Suppressor macrophage treated with lipopolysaccharide for 4 hours (primary cell): ENCODE measurements around the gene ZNRF1.
A peak's percentile ranks its signal among the peaks of the same experiment; 100 is the strongest.

Experiments used
- DNase-seq: peaks from one replicate; pipeline ENCODE4 v3.0.0-alpha.2; 2020

Gene ZNRF1

DNA sequence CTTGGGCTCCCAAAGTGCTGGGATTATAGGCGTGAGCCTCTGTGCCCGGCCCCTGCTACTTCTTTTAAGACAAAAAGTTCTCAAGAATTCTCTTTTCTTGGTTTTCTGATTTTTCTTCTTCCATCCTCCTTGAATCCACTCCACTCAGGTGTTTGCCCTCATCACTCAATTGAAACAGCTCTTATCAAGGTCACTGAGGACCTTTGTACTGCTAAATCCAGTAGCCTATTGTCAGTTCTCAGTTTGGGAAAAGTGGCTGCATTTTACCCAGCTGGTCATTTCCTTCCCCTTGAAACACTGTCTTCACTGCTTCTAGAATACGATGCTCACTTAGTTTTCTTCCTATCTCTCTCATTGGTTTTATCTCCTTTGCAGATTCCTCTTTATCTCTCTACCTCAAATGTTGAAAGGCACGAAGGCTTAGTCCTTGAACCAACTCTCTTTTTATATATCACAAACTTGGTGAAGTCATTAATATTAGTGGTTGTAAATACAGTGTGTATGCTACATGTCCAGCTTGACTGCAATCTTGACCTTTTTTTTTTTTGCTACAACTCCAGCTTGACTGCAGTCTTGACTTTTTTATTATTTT is 29.8 kb downstream of the ZNRF1 start:
- DNase-seq = no peak

DNA sequence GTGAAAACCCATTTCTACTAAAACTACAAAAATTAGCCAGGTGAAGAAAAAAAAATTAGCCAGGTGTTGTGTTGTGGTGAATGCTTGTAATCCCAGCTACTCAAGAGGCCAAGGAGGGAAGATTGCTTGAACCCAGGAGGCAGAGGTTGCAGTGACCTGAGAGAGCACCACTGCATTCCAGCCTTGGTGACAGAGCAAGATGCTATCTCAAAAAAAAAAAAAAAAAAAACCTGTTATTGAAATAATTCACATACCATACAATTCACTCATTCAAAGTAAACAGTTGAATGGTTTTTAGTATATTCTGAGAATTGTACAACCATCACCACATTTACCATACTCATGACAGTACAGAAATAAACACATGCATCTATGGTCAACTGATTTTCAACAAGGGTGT is 31.0 kb downstream of the ZNRF1 start:
- DNase-seq = no peak

DNA sequence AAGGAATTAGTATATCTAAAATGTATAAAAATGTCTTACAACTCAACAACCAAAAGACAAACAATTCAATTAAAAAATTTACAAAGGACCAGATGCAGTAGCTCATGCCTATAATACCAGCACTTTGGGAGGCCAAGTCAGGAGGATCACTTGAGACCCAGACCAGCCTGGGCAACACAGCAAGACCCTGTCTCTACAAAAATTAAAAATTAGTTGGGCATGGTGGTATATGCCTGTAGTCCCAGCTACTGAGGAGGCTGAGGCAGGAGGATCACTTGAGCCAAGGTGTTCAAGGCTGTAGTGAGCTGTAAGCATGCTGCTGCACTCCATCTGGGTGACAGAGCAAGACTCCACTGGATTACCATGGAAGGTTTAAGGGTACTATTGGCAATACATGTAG is 33.8 kb downstream of the ZNRF1 start:
- DNase-seq = no peak

DNA sequence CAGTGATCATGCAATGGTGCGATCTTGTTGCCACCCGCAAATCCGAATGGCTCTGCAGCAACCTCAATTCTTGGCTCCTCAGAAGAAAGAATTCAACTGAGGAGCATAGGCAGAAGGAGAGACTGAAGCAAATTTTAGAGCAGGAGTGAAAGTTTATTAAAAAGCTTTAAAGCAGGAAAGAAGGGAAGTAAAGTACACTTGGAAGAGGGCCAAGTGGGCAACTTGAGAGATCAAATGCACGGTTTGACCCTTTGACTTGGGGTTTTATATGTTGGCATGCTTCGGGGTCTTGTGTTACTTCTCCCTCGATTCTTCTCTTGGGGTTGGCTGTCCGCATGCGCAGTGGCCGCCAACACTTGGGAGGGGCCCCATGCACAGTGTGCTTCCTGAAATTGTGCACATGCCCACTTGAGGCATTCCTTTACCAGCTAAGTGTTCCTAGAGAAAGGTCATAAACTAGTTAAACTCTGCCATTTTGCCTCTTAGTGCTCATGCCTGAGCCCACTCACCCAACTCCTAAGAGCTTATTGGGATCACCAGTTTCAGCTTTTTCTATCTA is 36.7 kb downstream of the ZNRF1 start:
- DNase-seq = no peak

DNA sequence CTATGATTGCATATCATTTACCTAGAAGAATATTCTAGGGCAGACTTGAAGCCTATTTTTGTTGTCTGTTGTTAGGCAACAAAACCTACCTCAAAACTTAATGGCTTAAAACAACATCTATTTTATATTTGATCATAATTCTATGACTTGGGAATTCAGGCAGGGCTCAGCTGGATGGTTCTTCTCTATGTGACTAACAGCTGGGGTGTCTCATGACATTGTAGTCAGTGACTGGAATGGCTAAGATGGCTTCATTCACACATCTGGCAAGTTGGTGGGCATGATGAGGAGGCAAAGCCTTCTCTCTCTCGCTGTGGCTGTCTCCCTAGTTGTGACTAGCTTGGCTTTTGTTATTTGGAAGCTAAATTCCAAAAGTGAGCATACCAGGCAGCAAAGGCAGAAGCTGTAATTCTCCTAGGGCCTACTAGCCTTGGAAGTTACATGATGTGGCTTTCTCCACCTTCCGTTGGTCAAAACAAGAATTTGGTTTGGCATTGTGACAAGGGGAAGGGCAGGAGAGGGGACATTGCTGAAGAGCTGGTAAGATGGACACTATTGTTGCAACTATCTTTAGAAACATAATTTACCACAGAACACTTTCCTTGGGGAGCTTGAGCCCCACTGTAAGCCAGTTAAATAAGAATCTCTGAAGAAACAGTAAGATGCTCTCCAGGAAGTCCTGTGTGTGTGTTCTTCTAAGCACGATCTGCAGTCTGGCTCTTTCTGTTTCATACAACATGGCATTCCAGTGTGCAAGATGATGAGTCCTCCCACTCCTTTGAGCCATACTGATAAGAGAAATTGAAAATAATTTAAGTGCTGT is 39.4 kb downstream of the ZNRF1 start:
- DNase-seq = peak; percentile 47

DNA sequence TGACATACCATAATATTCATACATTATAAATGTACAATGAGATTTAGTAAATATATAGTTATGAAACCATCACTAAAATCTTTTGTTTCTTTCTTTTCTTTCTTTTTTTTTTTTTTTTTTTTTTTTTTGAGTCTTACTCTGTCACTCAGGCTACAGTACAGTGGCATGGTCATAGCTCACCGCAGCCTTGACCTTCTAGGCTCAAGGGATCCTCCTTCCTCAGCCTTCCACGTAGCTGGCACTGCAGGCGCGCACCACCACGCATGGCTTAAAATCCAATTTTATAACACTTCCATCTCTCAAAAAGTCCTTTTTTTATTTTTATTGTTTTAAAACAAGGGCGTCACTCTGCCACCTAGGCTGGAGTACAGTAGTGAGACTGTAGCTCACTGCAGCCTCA is 41.1 kb downstream of the ZNRF1 start:
- no peak for DNase-seq

DNA sequence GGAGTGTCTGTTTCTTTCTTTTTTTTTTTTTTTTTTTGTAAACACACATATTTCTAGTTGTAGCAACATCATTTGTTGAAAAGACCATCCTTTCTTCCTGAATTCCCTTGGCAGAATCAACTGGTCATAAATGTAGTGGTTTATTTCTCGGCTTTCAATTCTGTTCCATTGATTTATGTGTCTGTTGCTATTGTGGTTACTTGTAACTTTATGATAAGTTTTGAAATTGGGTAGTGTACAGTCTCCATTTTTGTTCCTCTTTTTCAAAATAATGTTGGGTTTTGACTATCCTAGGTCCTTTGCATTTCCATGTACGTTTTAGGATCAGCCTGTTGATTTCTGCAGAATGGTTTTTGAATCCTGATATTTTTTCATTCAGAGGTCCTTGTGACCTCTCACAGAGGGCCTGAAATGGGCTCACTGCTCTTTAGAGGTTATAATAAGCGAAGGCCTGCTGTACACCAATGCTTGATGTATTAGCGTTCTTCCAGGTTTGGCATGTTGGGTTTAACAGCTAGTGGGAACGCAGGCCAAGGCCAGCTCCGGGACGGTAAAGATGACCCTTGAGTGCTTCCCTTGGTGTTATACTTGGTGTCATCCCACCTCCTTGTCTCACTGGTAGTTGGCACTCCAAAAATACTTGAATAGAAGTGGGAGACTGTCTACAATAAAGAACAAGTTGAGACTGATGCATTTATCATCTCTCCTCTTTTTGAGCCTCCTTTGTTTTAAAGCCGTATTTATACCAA is 43.8 kb downstream of the ZNRF1 start:
- DNase-seq = peak; percentile 43

DNA sequence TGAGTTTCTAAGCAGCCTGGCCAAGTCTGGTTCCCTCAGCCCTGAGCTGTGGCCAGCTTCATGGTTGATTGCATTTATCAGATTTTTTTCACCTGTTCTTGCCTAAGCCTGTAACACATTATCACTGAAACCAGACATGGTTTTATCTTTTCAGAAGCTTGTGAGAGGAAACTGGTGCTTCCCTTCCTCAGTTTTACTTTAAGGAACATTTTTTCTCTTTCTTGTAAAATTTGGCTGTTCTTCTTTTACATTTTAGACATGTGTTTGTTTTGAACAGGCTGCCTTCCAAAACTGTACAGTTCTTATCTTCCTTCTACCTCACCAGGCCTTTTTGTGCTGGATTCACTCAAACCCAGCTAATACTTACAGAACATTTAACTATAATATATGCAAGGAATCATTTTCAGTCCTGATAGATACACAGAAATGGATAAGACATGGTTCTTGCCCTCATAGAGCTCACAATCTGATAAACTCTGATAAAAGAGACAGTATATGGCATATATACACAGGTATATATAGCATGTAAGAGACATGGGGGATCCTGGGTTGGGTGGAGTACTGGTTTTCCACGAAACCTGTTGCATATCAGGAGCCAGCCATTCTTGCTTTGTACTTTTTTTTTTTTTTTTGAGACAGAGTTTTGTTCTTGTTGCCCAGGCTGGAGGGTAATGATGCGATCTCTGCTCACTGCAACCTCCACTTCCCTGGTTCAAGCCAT is 44.5 kb downstream of the ZNRF1 start:
- no peak for DNase-seq

DNA sequence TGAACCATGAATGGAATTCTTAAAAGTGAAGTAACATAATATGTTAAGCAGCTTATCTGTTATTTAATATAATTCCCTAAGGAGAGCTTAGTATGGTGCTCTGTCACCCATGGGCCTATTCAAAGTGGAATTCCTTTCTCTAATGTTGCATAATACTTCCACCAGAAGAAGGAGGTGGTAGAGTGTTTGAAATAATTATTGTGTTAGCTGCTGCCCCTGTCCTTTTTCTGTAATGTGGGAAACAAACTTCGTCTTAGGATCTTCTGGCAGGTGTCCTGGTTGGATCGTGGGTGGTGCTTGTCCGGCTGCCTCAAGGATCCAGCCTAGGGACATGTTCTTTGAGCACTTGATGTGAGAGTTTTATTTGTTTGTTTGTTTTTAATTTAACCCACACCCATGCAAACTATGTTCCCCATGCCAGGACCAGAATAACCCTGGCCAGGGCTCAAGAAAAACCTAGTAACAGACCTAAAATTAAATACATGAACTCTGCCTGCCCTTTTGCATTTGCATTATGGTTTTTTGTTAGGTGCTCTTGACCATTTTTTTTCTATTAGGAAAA is 46.1 kb downstream of the ZNRF1 start:
- no peak for DNase-seq

DNA sequence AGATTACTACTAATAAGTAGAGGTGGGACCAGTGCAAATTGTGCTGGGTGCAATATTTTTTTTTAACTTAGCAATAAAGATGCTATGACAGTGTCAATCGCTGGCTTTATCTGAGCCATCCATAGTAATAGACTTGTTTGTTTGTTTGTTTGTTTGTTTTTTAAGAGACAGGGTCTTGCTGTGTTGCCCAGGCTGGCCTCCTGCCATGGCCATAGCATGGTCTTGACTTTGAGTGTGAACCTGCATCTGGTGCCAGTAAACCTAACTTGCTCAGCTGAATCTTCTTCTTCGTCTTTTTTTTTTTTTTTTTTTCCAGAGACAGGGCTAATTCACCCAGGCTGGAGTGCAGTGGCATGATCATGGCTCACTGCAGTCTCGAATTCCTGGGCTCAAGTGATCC is 46.6 kb downstream of the ZNRF1 start:
- no peak for DNase-seq

DNA sequence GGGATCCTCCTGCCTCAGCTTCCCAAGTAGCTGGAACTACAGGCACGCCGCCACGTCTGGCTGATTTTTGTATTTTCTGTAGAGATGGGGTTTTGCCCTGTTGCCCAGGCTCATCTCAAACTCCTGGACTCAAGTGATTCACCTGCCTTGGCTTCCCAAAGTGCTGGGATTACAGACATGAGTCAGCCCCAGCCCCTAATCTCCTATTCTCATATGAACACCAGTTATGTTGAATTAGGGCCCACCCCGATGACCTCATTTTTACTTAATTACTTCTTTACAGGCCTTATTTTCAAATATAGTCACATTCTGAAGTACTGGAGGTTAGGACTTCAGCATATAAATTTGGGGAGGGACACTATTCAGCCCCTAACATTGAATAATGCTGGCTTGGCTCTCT is 49.2 kb downstream of the ZNRF1 start:
- no peak for DNase-seq

DNA sequence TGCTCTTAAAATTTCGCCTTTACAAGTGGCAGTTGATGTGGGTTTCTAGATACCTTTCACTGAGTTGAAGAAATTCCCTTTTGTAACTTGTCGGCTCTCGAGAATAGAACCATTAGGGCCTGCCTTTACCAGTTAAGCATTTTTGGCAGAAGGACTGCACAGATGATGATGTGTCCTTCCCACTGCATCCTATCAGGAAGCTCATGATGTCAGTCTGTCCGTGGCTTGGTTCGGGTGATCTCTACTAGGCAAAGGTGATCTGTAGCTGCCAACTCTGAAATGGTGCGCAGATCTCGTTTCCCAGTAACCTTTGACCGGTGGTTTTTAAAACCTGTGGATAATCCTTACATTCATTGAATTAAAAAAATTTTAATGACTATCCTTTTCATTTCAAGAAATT is 49.7 kb downstream of the ZNRF1 start:
- DNase-seq = no peak

DNA sequence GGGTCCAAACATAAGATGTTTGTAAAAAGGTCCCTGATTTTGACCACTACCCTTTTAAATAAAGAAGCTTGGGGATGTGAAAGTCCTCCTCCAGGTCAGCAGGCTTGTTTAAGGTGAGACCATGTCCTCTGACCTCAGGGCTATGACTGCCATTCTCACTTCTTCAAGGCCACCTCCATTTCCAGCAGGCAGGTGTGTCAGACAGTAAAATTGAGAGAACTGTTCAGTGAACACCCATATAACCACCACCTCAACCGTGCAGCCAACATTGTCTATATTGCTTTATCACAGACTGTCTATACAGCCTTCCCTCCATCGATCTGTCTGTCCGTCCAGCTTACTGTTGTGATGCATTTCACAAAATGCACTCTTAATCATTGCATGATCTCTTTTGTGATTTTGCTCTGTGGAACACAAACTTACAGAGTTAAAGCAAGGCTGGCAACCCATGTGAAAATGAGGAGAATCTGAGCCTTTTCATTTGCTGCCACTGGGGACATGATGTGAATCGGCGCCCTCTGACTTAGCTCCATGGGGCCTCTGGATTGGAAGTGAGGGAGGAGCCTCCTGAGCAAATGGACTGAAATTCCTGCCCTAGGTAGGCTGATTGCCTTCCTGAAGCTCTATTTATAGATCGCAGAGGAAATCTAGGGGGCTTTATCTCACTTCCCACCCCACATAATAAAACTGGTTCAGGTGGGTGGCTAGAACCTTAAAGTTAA is 53.8 kb downstream of the ZNRF1 start:
- DNase-seq = no peak

DNA sequence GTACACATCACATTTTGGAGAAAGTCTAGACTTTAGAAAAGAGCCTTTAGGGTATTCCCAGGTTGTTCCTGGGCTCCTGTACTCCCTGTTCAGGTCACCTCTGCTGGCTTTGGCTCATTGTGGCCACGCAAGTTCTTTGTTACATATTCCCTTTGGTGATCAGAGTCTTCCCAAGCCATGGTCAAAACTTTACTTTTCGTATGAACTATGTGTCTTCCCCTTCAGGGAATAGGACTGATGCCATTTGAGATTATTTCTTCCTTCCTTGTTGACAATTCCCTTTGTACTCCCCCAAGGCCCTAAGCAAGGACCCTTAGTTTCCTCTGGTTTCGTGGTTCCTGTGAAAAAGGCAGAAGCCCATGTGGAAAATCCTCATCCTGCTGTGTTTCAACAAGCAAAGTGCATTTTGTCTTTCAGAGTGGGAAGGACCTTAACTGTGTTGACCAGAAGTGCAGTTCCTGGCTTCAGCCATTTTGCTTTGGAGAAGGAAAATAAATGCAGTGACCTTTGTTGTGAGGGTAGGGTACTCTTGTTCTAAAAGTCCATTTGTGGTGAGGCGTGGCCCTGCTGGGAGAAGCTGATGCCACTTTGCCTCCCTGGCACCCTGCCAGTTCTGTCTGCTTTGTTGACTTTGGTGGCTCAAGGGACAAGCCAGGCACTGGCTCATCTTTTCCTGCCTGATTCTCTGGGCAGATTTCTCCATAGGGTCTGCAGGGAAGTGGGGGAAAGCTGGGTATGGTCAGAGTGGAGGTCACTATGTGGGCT is 55.1 kb downstream of the ZNRF1 start:
- DNase-seq = peak; percentile 53

DNA sequence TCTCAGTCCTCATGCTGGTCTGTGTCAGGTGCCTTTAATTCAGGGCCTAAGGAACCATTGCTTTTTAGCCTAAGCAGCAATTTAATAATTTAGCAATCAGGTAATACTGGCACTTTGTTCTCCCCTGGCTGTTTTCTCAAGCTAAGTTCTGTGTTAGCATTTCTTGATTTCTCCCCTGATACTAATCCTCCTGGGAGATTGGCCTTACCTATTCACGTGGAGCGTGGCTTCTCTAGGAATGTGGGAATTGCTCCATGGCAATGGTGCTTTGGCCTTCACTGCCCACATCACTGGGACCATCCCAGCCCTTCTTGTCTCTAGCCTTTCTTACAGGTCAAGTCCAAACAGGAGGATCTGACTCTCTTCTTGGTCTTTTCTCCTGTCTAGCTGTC is 55.7 kb downstream of the ZNRF1 start:
- DNase-seq = no peak

DNA sequence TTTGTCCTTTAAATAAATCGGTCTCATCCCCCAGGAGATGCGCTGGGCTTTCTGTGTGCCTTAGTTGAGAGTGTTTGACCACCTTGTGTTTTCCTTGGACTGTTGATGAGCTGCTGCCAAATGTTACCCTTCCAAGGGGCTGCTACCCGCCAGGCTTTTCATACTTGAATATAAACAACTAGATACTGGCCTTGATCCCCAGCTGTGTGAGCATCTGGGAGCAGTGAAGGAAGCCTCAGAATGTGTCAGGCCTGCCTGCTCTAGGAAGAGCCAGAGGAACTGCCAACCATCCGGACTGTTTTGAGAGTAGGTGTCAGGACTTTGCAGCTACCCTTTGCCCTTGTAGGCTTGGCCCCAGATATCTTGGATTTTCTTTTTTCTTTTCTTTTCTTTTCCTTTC is 60.0 kb downstream of the ZNRF1 start:
- no peak for DNase-seq

DNA sequence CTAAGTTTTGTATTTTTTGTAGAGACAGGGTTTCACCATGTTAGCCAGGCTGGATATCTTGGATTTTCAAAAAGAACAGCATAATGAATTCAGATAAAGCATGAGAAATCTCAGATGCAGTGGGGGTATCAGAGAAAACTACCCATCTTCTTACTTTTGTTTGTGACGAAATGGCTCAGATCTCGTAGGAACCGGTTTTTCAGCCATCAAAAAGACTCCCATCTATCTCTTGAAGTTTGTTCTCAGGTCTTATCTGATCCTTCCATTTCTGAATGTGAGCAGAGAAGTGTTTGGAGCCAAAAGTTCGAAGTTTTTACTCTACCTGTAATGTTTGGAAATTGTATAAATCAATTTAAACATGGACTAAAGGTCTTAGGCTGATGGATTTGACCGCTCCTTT is 60.6 kb downstream of the ZNRF1 start:
- DNase-seq = no peak

DNA sequence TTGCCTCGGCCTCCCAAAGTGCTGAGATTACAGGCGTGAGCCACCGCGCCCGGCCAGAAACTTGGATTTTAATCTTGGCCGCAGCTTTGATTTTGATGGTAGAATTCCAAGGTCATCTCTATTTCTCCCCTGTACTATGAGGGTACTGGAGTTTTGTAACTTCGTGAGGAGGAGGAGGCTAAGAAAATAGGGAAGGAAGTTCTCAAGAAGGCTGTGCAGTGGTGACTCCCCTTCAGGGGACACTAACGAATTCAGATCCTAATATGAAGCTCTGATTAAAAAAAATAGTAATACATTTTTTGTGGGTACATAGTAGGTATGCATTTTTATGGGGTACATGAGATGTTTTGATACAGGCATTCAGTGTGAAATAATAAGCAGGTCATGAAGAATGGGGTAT is 61.9 kb downstream of the ZNRF1 start:
- peak; percentile 28 for DNase-seq

DNA sequence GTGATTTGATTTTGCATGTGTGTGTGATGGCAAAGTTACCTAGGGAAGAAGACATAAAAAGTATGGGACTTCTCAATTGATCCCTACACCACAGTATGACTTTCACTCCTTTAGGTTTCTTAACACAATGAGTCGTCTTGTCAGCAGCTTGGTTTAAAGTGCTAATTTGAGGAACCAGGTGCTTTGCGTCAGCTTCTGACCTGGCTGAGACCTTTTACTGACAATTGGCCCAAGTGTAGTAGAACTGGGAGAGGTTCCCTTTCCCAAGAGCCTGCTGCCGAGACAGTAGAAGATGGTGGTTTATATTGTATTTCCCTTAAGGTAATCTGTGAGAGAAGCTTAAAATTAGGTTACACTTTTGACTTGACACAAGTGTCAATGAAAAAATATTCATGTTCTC is 62.8 kb downstream of the ZNRF1 start:
- DNase-seq = no peak

DNA sequence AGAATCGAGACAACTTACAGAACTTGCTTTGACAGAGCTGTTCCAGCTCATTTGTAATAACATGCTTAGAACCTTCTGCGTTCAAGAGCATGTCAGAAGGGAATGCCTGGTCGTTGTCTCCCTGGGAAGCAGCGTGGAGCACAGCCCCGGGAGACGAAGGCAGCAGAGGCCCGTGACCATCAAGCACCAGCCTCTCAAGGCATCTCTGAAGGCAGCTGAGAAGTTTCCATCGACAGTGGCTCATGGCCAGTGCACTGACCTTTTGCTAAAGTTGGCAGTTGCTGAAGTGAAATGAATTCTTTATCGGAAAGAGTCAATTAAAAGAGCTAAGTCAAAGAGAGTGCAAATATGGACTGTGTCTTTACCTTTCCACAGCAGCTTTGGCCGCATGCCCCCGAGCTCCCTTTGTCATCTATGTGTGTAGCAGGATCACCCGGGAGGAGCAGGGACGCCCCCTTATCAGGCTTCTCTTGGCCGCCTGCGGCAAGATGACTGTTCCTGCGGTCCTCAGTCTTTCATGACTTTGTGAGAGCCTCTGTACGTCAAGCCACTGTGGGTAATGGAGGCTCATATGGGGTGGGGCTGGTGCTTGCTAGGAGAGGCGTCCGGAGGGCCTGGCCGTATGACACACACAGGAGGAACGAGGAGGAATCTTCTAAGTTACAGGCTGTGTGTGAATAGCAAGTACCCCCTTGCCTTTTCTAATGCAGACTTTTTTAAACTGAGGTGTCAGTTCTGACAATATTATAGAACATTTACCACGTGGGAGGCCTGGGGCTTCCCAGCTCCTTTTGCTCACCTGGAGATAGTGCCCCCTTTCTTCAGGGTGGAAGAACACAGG is 63.5 kb downstream of the ZNRF1 start:
- DNase-seq = no peak
